ENCODE data around the gene PHF5A.

Gene PHF5A

GRCh38 chr22:41478891-41479521 is 10.5 kb upstream of the PHF5A start:
- TF ChIP-seq MAX (IDR thresholded peaks at IDR 0.05; ENCODE audit: low read depth, low read length) (no peak), POLR2A (IDR thresholded peaks at IDR 0.05; ENCODE audit: extremely low read depth, insufficient read length) (no peak), MYC (IDR thresholded peaks at IDR 0.05; ENCODE audit: low read depth, low read length) (no peak), CTCF (IDR thresholded peaks at IDR 0.05; ENCODE audit: low read depth, low read length) (no peak)
- DNase-seq (ENCODE audit: low read depth) = peak; percentile 39
- no peak overlapping the region for H3K4me3 ChIP-seq (ENCODE audit: low read depth, low read length)

- no peak overlapping the region for H3K4me3 ChIP-seq (ENCODE audit: low read depth, low read length)
- no peak for DNase-seq (ENCODE audit: low read depth)
- no peak for TF ChIP-seq MAX (IDR thresholded peaks at IDR 0.05; ENCODE audit: low read depth, low read length)
- no peak for TF ChIP-seq CTCF (IDR thresholded peaks at IDR 0.05; ENCODE audit: low read depth, low read length)
- TF ChIP-seq POLR2A (IDR thresholded peaks at IDR 0.05; ENCODE audit: extremely low read depth, insufficient read length) = no peak
- no peak for TF ChIP-seq MYC (IDR thresholded peaks at IDR 0.05; ENCODE audit: low read depth, low read length)
Measured at GRCh38 chr22:41478473-41478872, 10.0 kb upstream of the PHF5A start.

- TF ChIP-seq POLR2A (IDR thresholded peaks at IDR 0.05; ENCODE audit: extremely low read depth, insufficient read length) (no peak), CTCF (IDR thresholded peaks at IDR 0.05; ENCODE audit: low read depth, low read length) (no peak), MAX (IDR thresholded peaks at IDR 0.05; ENCODE audit: low read depth, low read length) (no peak), MYC (IDR thresholded peaks at IDR 0.05; ENCODE audit: low read depth, low read length) (no peak)
- no peak overlapping the region for H3K4me3 ChIP-seq (ENCODE audit: low read depth, low read length)
- DNase-seq (ENCODE audit: low read depth) = no peak
Measured at GRCh38 chr22:41474872-41475451, 6.5 kb upstream of the PHF5A start.

GRCh38 chr22:41471568-41471967 is 3.1 kb upstream of the PHF5A start:
- no peak for DNase-seq (ENCODE audit: low read depth)
- TF ChIP-seq POLR2A (IDR thresholded peaks at IDR 0.05; ENCODE audit: extremely low read depth, insufficient read length) (no peak), MYC (IDR thresholded peaks at IDR 0.05; ENCODE audit: low read depth, low read length) (no peak), MAX (IDR thresholded peaks at IDR 0.05; ENCODE audit: low read depth, low read length) (no peak), CTCF (IDR thresholded peaks at IDR 0.05; ENCODE audit: low read depth, low read length) (no peak)
- no peak overlapping the region for H3K4me3 ChIP-seq (ENCODE audit: low read depth, low read length)

GRCh38 chr22:41470886-41471285 is 2.4 kb upstream of the PHF5A start:
- no peak for TF ChIP-seq MYC (IDR thresholded peaks at IDR 0.05; ENCODE audit: low read depth, low read length)
- TF ChIP-seq POLR2A (IDR thresholded peaks at IDR 0.05; ENCODE audit: extremely low read depth, insufficient read length) = no peak
- no peak for TF ChIP-seq MAX (IDR thresholded peaks at IDR 0.05; ENCODE audit: low read depth, low read length)
- TF ChIP-seq CTCF (IDR thresholded peaks at IDR 0.05; ENCODE audit: low read depth, low read length) = no peak
- H3K4me3 ChIP-seq (ENCODE audit: low read depth, low read length) = no peak overlapping the region
- DNase-seq (ENCODE audit: low read depth) = no peak
